ENCODE measurements around the gene ARHGEF7.

The ARHGEF7 gene

GRCh38 chr13:111111376-111111937 lies 3.7 kb upstream of the ARHGEF7 start:
- DNase-seq: no peak

GRCh38 chr13:111112196-111112595 lies 2.9 kb upstream of the ARHGEF7 start:
- DNase-seq: no peak

- DNase-seq: no peak
These were observed 599 bp upstream of the ARHGEF7 start for GRCh38 chr13:111114362-111115060.

GRCh38 chr13:111115965-111116521 lies 933 bp downstream of the ARHGEF7 start:
- DNase-seq: no peak

GRCh38 chr13:111116856-111117255 lies 1.7 kb downstream of the ARHGEF7 start:
- no peak for DNase-seq

- no peak for DNase-seq
These were observed 2.2 kb downstream of the ARHGEF7 start for GRCh38 chr13:111117289-111117688.

GRCh38 chr13:111117961-111118360 lies 2.9 kb downstream of the ARHGEF7 start:
- DNase-seq: no peak

- no peak for DNase-seq
These were observed 3.9 kb downstream of the ARHGEF7 start for GRCh38 chr13:111118898-111119607.

- DNase-seq: no peak
These were observed 4.9 kb downstream of the ARHGEF7 start for GRCh38 chr13:111119966-111120365.

GRCh38 chr13:111120422-111120821 lies 5.3 kb downstream of the ARHGEF7 start:
- DNase-seq: no peak

- DNase-seq: no peak
These were observed 5.8 kb downstream of the ARHGEF7 start for GRCh38 chr13:111120913-111121312.

- DNase-seq: no peak
These were observed 6.4 kb downstream of the ARHGEF7 start for GRCh38 chr13:111121506-111121905.

- no peak for DNase-seq
These were observed 6.9 kb downstream of the ARHGEF7 start for GRCh38 chr13:111122056-111122455.

- DNase-seq: no peak
These were observed 7.5 kb downstream of the ARHGEF7 start for GRCh38 chr13:111122631-111123030.

GRCh38 chr13:111123221-111123620 lies 8.1 kb downstream of the ARHGEF7 start:
- DNase-seq: no peak

- no peak for DNase-seq
These were observed 8.5 kb downstream of the ARHGEF7 start for GRCh38 chr13:111123649-111124048.

- no peak for DNase-seq
These were observed 11.4 kb downstream of the ARHGEF7 start for GRCh38 chr13:111126509-111126908.

GRCh38 chr13:111129465-111130115 lies 14.5 kb downstream of the ARHGEF7 start:
- DNase-seq: no peak

GRCh38 chr13:111130116-111130508 lies 15.0 kb downstream of the ARHGEF7 start:
- no peak for DNase-seq

GRCh38 chr13:111131048-111131447 lies 15.9 kb downstream of the ARHGEF7 start:
- DNase-seq: no peak

- no peak for DNase-seq
These were observed 16.5 kb downstream of the ARHGEF7 start for GRCh38 chr13:111131611-111132010.

GRCh38 chr13:111132948-111133347 lies 17.8 kb downstream of the ARHGEF7 start:
- DNase-seq: no peak

- DNase-seq: no peak
These were observed 24.3 kb downstream of the ARHGEF7 start for GRCh38 chr13:111139452-111139851.
